Activated CD4-positive, alpha-beta T cell treated with anti-CD3 and anti-CD28 coated beads, Interleukin-2, amount 50 U/mL, for 1 hour (primary cell): ENCODE measurements around the gene COX10.

Experiments
- DNase-seq: peaks from one replicate; pipeline ENCODE4 v3.0.0-alpha.2; 2020

The COX10 gene

DNA sequence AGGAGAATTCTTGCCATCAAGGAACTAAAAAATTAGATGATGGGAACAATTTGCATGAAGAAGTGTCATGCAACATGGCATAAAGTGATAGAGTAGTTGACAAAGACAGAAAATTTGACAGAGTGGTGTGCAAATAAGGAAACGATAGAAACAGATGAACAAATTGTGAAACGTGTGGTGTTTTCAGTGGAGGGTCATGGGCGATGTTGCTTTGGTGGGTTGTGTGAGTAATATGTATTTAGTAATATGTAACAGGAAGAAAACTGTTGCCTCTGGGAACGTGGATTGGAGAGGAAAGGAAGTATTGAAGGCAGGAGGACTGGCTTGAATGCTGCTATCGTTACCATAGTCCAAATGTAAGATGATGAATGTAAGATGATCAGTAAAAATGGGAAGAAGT is 3.6 kb downstream of the COX10 start:
- no peak for DNase-seq

DNA sequence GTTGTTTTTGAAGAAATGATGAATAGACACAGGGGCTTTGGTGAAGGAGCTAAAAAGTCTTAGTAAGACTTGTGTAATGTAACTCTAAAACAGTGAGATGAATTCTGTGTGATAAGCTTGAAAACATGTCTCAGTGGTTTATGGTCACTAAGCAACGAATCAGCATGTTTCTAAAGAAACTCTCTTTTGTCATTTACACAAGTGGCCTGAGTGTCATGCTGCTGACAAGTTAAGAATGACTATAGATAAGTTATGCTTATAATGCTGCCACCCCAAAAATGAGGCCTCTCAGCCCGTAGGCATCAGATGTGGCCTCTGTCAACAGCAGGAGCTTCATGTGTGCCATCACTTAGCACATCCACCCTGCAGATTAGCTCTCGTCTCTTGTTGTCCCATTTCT is 8.7 kb downstream of the COX10 start:
- DNase-seq: no peak

DNA sequence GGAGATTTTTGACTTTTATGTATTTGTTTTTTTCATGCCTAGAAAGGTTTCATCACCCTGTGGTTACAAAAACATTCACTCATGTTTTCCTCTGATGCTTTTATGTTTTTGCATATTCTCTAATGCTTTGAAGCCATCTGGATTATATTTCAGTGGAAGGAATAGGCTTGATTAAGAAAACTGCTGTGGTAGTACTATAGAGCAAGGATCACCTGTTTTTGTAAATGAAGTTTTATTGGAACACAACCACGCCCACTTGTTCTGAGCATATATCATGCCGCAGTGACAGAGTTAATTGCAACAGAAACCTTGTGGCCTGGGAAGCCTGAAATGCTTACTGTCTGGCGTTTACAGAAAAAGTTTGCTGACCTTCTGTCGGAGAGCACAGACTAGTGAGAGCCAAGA is 11.5 kb downstream of the COX10 start:
- no peak for DNase-seq

DNA sequence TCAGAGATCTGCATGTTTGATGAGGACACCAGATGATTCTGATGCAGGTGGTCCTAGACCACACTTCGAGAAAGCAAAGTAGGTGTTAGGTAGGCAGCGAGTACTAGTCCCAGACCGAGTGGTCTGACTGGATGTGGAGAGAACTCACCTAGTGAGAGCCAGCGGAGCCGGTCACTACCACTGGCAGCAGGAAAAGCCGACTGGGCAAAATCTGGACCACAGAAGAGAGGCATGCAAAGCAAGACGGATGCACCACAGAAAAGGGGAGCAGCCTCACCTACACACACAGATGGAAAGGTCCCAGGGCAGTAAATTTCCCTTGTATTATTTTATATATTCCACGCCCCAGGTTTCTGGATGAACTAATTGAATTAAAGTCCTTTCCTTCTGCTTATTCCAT is 13.5 kb downstream of the COX10 start:
- no peak for DNase-seq

DNA sequence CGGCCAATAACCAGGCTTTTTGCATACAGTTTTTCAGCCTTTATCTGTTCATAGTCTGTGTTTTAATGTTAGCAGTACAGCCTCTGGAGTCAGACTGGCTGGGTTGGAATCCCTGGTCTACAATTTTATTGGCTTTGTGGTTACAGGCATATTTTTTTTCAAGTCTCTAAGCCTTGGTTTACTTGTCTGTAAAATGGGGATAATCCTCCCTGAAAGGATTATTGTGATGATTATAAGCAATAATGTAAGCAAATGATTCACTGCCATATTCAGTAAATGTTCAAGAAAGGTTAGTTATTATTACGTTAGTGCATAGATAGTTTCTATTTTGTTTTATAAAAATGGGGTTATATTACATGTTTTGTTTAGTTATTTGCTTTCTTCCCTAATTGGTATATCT is 15.7 kb downstream of the COX10 start:
- DNase-seq: no peak

DNA sequence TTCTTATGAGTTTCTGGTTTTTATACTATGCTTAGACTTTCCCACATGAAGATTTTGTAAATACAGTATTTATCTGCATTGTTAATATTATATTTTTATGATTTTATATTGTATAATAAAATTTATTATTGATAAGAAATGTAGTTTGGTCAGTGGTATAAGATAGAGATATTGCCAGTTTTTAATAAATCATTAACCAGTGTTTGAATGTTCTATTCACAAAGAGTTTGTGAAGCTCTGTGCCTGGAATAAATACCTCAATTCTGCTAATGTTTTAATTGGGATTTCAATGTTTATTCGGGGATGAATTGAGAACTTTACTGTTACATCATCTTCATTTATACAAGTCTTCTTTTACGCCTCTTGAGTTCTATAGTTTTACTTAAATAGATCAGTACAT is 16.9 kb downstream of the COX10 start:
- DNase-seq: no peak

DNA sequence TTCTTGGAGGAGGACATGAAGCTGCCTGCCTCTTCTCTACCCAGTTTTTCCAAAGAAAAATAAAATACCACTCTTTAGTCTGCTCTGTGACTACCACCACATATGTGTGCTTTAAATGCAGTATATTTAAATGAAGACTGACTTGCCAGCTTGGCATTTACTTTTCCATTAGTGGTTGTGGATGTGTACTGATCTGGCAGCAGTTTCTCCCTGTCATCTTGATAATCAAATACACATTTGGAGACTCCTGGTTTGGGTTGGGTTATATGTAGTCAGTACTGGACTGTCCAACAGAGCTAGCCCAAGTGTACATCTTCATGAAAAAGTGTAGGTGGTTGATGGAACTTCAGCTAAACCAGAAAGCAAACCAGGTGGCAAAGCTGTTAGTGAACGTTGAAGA is 19.9 kb downstream of the COX10 start:
- no peak for DNase-seq

DNA sequence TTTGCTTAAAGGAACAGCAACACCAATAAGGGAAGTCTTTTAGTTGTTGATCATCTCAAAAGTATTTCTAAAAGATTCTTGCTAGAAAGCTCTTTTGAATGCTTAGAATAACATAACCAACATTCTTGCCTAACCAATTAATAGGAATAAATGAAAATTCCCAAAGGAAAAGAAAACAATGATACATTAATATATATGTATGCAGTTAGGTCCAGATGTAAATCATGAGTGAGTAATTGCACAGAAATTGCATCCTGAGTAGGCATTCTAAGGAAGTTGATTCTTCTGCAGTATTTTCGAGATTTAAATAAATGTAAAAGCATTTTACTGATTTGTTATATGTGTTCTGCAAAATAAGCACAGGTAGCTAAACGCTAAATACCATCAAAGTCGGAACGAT is 22.1 kb downstream of the COX10 start:
- no peak for DNase-seq

DNA sequence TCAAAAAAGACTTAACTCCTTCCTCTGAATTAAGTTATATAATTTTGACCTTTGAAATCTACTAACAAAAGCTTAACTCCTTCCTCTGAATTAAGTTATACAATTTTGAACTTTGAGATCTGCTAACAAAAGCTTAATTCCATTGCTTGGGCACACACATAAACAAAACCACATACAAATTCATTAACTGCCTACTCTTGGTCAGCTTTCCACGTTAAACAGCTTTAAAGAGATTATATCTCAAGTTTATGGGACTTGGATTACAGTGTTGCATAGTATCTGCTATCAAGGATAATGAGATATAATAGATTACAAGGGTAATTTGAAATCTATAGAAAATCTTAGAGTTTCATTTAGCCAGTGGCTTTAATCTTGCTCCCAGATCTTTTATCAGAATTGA is 23.5 kb downstream of the COX10 start:
- DNase-seq: no peak

DNA sequence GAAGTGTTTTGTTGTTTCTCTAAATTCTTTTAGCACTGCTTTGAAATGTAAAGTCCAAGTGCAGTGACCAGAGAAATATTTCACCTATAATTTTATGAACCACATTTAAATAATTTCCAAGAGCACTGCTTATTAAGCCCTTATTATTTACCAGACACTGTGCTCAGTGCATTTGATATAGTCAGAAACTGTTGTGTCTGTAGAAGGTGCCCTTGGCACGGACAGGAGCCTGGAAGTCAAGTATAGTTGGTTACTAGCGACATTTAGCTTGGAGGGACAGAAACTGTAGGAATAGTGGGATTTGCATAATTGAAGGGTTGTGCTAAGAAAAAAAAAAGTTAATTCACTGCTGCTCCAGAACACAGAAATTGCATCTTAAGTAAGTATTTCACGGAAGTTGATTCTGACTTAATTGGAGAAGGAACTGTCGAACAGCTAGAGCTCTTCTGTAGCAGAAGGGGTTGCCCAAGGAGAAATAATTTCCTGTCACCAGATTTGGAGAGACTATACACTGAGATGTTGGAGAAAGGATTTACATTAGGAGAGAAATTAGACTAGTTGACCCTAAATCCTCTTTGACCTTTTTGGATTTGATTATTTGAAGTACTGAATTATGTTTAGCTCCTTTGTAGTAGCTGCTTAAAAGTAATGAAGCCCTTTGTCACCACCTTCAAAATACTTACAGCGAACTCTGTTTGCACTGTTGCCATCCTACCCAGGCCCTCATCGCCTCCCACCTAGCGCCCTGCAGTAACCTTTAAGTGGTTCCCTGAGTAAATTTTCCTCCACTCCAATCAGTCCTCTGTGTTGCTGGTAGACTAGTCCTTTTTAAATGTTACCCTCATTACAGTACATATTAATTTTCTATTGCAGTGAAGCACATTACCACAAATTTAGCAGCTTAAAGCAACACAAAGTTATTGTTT is 25.6 kb downstream of the COX10 start:
- DNase-seq: no peak

DNA sequence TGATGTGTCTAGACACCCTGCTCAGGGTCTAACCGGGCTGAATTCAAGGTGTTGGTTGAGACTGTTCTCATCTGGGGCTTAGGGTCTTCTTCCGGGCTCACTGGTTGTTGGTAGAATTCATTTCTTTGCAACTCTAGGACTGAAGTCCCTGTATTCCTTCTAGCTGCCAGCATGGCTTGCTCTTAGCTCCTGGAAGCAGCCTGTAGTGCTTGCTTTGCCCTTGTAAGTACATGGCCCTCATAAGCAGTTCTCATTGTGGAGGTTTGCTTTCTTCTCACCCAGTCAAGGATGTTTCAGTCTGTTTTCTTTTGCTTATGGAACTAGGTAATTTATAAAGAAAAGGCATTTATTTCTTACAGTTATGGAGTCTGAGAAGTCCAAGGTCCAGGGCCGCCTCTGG is 26.3 kb downstream of the COX10 start:
- no peak for DNase-seq

DNA sequence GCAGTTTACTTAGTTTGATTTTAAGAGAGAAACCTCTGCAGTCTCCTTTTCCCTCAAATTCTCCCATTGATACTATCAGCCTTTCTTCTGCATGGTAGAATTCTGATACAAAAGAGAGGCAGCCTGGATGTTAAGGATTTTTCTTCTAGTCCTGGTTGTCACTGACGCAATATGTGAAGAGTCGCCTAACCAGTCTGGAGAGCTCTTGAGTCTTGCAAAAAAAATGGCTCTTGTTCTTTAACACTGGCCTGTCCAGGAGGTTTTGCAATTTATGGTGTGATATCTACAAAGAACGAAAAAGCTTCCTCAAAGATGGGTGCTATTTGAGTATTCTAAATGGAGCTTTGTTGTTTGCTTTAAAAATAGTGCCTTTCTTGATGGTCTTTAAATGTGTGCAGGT is 28.9 kb downstream of the COX10 start:
- DNase-seq: no peak

DNA sequence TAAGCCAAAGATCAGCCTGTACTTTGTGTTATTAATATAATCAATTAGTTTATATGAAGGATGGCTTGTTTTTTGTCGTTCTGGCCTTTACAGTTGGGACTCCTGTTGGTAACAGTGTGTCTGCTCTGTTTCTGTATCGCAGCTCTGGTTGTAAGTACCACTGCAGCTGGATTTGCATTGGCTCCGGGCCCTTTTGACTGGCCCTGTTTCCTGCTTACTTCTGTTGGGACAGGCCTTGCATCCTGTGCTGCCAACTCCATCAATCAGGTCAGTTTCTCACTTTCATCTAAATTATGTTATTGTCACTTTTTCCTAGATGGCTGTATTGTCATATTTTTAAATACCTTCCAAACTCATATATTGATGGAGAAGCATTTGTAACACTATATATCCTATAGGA is 32.7 kb downstream of the COX10 start:
- no peak for DNase-seq

DNA sequence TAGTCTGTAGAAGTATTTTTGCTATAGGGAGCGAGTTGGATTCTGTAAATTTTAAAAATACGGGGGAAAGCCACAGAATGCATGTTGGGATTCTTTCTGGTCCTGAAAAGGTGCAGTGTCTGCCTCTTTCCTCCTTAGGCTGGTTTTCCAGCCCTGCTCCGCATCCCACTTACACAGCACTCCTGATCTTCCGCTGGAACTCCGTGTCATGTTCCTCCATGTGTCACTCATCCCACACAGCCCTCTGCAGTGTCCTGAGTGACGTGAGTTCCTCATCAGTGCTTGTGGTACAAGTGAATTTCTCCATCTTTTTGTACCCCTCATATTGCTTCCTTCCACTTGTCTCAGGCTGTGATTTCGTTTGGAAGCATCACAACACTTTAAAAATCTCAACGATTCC is 34.5 kb downstream of the COX10 start:
- no peak for DNase-seq

DNA sequence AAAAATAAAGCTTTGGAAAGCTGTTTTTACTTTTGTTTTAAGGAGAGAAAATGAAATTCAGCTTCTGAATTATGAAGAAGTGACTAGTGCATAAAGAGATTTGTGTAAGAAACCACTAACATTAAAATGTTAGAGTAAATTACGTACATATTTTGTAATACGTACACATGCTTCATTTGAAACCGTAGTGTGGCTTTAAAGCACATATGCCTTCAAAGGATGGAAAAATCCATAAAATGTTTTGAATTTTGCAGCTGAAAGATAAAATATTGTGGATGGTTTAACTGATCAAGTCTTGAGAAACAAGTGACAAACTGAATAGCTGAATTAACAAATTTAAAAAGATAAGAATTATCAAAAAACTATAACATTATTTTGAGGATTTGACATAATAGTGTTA is 35.4 kb downstream of the COX10 start:
- no peak for DNase-seq

DNA sequence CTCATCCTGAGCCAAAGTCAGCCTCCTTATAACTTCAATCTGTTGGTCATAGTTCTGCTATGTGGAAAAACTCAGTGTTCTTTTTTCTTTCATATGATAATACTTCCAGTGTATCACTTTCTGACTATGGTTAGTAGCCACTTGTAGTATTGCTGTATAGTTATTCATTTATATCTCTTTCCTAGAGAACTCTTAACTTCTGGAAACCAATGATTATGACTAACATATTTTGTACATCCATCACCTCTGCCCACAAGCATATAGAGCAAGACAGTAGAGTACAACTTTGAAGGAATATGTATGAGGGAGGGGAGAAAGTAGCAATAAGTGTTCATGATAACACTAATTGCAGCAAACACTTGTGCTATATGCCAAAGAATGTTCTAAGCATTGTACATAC is 38.6 kb downstream of the COX10 start:
- DNase-seq: no peak

DNA sequence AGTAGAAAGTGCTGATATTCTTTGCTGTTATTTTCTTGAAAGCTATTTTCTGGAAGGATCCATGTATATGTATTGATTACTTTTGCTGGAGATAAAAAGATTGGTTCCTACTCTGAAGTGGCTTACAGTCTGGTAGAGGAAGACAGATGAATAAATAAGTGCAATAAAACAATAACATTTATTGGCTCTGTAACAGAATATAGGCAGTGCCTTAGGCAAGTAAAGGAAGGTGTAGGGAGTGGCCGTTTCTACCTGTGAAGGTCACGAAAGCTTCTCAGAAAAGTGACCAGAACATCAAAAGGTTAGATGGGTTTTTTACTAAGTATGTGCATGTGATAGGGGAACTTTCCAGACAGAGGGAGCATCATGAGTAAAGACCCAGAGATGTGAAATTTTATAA is 43.1 kb downstream of the COX10 start:
- no peak for DNase-seq

DNA sequence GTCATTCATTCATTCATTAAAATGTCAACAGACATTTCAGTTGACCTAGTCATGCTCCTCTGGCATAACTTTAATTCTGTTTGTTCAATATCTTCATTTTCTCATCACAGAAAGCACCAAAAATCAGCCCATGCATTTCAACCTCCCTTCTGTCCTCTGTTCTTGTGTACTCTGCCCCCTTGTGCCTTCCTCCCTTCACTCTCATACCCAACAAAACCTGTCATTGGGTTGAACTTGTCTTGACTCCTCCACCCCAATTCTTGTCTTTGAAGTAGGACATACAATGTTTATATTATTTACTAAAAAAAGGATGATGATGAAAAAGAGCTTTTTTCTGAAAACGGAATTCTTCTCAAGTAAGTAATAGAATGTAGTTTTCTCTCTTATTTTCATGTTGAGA is 43.8 kb downstream of the COX10 start:
- no peak for DNase-seq

DNA sequence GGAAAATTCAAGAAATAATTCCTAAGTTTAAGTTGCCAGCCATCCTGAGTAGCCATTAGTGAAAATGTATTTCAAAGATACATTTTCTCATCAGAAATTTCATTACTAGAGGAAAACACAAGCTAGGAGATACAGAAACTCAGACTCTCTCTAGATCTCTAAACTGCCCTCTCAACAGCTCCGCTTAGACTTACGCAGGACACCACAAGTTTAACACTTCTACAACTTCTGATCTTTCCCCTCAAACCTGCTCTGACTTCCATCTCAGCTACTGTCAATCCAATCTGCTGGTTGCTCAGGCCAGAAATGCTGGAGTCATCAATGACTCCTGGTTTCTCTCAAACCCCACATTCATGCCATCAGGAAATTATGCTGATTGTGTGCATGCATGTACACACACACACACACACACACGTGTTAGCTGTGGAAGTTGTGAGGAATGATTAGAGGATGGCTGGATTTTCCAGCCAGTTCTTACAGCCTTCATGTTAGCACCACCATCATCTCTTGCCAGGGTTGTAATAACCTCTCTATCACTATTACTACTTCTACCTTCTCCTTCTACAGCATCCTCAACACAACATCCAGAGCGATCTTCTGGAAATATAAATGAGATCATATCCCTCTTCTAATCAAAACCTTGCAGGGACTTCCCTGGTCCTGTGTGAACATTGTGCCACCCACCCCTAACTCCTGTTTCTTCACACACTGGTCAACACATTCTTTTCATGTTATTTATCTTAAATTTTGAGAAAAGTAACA is 47.1 kb downstream of the COX10 start:
- no peak for DNase-seq

DNA sequence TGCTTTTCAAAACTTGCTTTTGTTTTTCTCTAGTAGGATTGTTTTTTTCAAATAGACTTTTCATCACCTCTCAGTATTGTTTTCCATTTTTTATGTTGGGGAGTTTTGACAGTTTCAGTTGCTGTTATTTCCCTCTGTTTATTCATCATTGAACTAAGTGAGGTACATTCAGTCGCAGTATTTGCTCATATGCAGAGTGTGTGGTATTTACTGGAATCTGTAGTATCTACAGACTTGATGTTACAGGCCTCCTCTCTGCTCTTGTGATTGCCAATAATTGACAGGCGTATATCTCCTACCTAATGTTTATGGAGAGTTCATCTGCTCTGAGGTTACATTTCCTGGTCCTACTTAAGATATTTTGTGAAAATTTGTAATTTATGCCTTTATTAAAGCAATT is 49.6 kb downstream of the COX10 start:
- DNase-seq: no peak

DNA sequence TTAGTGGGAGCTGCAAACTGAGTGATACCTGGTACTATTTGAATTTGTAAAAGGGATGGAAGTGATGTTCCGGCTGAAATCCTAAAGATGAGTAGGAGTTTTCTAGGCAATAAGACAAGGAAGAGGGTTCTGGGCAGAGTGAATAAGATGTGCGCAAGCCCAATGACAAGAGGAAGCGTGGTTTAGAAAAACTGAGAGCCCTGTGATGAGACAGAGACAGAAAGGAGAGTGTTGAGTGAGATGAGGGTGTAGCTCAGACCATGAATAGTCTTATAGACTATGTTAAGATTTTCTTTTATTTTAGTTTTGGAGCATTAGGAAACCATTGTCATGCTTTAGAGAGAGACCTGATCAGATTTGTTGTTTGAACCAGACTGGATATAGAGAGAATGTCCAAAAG is 50.2 kb downstream of the COX10 start:
- no peak for DNase-seq

DNA sequence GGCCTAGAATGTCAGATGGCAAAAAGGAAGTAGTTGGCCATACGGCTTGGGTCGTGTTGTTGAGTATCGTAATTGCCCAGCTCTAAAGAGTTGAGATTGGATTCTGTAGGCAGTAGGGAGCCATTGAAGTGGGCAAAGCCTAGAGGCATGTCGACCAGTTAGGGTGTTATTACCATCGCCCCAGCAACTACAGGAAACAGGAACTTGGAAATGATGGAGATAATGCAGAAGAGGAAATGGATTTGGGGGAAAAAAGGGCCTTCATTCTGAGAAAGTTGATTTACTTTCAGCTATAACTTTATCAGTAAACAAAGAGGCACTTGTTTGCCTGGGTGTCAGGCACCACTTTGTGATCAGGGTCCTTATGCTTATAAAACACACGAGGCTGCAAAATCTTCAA is 52.6 kb downstream of the COX10 start:
- DNase-seq: no peak

DNA sequence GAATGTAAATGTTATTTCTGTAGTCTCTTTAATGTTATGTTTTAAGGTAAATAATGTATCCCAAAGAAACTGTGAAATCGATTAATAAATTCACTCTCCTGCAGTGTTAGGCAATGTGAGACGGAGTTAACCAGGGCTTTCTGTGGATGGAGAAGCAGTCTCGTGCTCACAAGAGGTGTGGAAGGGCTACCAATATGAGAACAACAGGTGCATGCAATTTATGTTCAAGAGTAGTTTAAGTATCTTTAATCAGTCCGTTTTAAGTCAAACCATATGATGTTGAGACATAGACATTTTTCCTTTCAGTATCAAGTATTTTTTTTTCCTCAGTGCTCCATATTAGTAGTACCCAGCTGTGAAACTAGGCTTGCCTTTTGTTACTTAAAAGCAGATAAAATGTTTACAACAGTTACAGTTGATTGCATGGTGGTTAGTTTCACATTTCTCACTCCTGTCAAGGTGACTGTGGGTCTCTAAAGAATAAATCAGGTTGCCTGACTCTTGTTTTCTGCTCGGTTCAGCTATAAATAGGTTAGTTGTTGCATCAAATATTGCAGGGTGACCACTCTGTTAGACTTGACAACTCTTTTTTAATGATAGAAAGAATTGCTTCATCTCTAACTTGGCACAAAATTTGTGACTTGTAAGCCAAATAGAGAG is 54.4 kb downstream of the COX10 start:
- DNase-seq: no peak

DNA sequence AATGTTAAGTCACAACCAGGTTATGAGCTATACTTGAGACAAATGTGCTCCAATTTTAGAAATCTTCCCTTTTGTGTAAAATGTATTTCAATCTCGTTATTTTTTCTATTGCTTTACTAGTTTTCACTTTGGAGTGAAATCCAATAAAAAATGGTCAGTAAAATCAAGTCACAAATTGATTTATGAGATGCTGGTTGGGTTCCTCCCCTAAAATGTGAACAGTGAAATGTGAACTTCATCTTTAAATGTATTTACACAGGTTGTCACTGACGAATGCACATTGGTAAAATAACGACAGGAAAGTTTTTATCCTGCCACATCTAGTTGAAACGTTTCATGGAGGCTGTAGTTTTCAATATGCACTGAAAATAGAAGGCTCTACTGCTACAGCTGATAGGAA is 55.5 kb downstream of the COX10 start:
- no peak for DNase-seq
